Chondrocyte (in vitro differentiated cells): Measurements from ENCODE around the gene JCHAIN. TPM values are rescaled to one million over a fixed set of nuclear protein-coding genes. Genes with fewer than 3 reads are reported as not detected.

Experiments used
- DNase-seq: peaks from one replicate; pipeline ENCODE4 v3.0.0; 2021; ENCODE audit warnings: mixed read lengths, low spot score
- H3K27ac Mint-ChIP-seq: one replicate; pipeline ENCODE4 v1.8.0; 2021; ENCODE audit warnings: mild to moderate bottlenecking, moderate library complexity, mixed read lengths; ENCODE audit not compliant: unreplicated experiment
- H3K27me3 Mint-ChIP-seq: 2 replicates; pipeline ENCODE4 v1.8.0; 2021; ENCODE audit warnings: low read depth, mixed read lengths
- H3K36me3 Mint-ChIP-seq: 2 replicates; pipeline ENCODE4 v1.8.0; 2021; ENCODE audit warnings: low read depth, mixed read lengths
- H3K4me1 Mint-ChIP-seq: 2 replicates; pipeline ENCODE4 v1.8.0; 2021; ENCODE audit warnings: low read depth, mild to moderate bottlenecking, mixed read lengths
- H3K4me3 Mint-ChIP-seq: one replicate; pipeline ENCODE4 v1.8.0; 2021; ENCODE audit warnings: mild to moderate bottlenecking, moderate library complexity, mixed read lengths; ENCODE audit not compliant: unreplicated experiment
- H3K9me3 Mint-ChIP-seq: 2 replicates; pipeline ENCODE4 v1.8.0; 2021; ENCODE audit warnings: low read depth, mixed read lengths
- long read RNA-seq: library from polyadenylated mRNA; stranded (forward); transcript quantifications from one replicate; pipeline ENCODE4 v2.0.0, GENCODE V29; 2021
- total RNA-seq: library from RNA; stranded (reverse); gene quantifications from 3 replicates; pipeline ENCODE4 v1.2.1, GENCODE V29; 2021
- TF ChIP-seq, protein P1 (sequence below): fragments of 200-600 bp; sonication (generic); IDR thresholded peaks from 2 replicates; pipeline ENCODE4 v1.5.0; 2021; ENCODE audit warnings: antibody characterized with exemption, mild to moderate bottlenecking, moderate library complexity

Gene JCHAIN
- total RNA-seq: not detected in 3 replicates
- long read RNA-seq: 0 reads

DNA sequence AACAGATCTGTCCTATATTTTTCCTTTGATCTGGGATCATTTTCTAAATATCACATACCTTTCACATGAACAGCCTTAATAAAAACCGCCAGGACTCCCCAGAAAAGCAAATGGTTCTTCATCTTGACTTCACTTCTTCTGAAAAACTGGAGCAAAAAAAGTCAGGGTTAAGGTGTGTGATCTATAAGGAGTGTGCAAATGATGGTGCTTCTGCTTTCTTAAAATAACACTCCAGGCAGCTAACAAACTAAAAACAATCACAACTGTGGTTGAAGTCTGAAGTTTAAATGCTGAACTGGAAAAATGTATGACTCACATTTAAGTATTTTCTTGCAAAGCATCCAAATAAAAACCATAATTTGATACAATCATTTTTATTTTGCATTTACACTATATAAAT is at the start of gene JCHAIN:
Gene JCHAIN, minus strand, starts transcription at position 140 of the 400 bp plus-strand sequence. Its CDS starts 18 bp downstream, at position 122.
- Mint-ChIP-seq H3K4me3 (no peak within 1 kb of the TSS), H3K27ac (no peak within 1 kb of the TSS), H3K27me3 (peaks cover 16% of the 10 kb centered on the region), H3K4me1 (peaks cover 10% of the 10 kb centered on the region), H3K36me3 (no peaks in the 10 kb centered on the region), H3K9me3 (no peaks in the 10 kb centered on the region)
- DNase-seq: no peak
- TF ChIP-seq, protein P1, sequence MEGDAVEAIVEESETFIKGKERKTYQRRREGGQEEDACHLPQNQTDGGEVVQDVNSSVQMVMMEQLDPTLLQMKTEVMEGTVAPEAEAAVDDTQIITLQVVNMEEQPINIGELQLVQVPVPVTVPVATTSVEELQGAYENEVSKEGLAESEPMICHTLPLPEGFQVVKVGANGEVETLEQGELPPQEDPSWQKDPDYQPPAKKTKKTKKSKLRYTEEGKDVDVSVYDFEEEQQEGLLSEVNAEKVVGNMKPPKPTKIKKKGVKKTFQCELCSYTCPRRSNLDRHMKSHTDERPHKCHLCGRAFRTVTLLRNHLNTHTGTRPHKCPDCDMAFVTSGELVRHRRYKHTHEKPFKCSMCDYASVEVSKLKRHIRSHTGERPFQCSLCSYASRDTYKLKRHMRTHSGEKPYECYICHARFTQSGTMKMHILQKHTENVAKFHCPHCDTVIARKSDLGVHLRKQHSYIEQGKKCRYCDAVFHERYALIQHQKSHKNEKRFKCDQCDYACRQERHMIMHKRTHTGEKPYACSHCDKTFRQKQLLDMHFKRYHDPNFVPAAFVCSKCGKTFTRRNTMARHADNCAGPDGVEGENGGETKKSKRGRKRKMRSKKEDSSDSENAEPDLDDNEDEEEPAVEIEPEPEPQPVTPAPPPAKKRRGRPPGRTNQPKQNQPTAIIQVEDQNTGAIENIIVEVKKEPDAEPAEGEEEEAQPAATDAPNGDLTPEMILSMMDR: no peak

DNA sequence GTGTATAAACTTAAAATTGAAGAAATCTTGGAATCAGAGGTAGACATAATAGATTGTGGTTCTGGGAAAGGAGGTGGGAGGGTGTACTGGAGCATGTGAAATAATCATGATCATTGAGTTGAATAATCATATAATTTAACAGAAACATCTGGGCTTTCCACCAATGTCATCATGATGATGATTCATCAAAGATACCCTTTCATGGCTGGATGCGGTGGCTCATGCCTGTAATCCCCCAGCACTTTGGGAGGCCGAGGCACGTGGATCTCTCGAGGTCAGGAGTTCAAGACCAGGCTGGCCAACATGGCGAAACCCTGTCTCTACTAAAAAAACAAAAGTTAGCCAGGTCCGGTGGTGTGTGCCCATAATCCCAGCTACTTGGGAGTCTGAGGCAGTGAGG is 48.8 kb upstream of the JCHAIN start:
- H3K27me3 Mint-ChIP-seq: no peaks in the 10 kb centered on the region
- peaks cover 5% of the 10 kb centered on the region for H3K4me1 Mint-ChIP-seq
- no peak overlapping the region for H3K4me3 Mint-ChIP-seq
- H3K27ac Mint-ChIP-seq: no peak overlapping the region
- DNase-seq: no peak
- H3K36me3 Mint-ChIP-seq: no peaks in the 10 kb centered on the region
- no peaks in the 10 kb centered on the region for H3K9me3 Mint-ChIP-seq
- TF ChIP-seq, protein P1: no peak

DNA sequence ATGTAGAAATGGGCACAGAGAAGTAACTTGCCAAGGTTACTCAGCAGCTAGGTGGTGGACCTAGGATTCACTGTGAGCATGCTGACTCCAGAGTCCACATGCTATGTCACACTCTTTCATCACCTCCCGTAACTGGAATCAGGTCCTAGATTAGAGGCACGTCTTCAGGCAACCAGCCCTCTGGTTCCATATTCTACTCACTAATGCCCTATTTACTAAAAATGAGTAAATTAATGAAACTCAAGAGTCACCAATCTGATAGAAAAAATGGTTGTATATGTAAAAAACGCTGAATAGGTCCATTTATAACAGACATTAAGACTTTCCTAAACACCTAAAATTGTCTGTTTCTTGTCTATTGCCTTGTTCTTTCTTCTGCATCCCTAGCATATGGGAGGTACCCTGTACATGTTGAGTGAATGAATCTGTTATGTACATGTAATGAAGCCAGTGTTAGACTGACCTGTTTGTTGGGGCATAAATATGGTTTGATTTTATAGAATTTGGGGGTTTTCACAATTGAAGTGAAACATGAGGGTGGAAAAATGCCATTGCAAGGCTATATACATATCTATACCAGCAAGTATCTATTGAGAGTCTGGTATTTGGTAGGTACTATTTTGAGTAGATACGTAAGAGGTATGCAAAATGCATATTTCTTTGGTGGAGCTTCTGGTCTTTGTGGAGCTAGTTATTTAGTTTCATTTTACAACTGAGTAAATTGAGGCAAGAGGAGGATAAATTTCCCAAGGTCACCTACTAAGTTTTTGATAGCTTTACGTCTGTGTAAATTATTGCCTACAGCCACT is 48.0 kb upstream of the JCHAIN start:
- Mint-ChIP-seq H3K4me3 (no peak overlapping the region), H3K27ac (no peak overlapping the region), H3K36me3 (no peaks in the 10 kb centered on the region), H3K4me1 (peaks cover 5% of the 10 kb centered on the region), H3K27me3 (no peaks in the 10 kb centered on the region), H3K9me3 (no peaks in the 10 kb centered on the region)
- no peak for DNase-seq
- TF ChIP-seq, protein P1: no peak

DNA sequence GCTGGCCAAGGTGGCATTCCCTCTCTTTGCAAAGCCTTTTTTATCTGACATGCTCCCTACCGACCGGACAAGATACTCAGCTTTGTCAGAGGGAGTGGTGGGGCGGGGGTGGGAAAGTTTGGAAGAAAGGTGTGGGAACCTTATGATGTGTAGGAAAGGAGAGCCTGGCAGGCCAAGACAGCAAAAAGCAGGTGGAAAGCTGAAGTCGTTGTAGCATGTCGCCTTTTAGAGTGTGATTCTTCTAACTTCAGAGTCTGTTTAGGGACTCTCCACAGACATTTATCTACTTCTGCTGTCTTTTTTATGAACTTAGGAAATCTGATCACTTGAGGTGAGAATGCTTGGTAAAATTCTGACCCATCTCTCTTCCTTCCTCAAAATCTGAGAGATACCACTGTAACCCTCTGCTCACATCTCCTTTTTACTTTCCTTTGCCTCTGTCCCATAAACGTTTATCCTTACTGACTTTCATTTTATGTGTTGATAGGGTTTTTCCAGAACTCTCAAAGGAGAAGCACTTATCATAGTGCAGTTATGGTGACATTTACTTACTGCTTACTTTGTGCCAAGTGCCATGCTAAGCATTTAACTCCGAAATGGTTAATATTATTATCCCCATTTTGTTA is 47.3 kb upstream of the JCHAIN start:
- DNase-seq: no peak
- TF ChIP-seq, protein P1: no peak
- Mint-ChIP-seq H3K4me1 (no peaks in the 10 kb centered on the region), H3K27ac (no peak overlapping the region), H3K4me3 (no peak overlapping the region), H3K27me3 (no peaks in the 10 kb centered on the region), H3K36me3 (no peaks in the 10 kb centered on the region), H3K9me3 (no peaks in the 10 kb centered on the region)

DNA sequence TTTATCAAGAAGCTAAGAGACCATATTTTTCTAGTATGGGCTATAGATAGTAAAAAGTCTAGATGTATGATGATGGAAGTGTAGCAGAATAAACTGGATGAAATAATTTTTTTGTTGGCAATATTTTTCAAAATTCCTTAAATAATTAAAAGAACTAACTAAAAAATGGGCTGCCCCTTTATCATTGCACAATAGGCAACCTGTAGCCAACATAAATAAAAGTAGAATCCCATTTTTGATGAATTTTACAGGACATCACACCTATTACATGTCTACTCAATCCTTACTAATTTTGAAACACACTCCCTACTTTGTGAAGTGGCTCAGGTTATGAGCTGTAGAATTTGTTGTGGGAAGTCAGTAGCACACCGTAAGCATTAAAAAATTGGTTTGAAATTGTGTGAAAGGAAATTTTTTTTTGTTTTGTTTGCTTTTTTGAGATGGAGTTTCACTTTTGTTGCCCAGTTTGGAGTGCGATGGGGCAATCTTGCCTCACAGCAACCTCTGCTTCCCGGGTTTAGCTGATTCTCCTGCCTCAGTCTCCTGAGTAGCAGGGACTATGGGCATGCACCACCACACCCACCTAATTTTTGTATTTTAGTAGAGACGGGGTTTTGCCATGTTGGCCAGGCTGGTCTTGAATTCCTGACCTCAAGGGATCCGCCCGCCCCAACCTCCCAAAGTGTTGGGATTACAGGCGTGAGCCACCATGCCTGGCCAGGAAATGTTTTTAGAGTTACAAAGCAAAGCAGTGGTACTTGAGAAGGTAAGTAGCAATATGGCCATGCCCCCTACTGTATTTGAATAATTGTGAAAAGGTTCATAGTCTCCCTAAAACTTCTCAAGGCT is 46.5 kb upstream of the JCHAIN start:
- TF ChIP-seq, protein P1: no peak
- Mint-ChIP-seq H3K4me1 (no peaks in the 10 kb centered on the region), H3K9me3 (no peaks in the 10 kb centered on the region), H3K27ac (no peak overlapping the region), H3K4me3 (no peak overlapping the region), H3K27me3 (no peaks in the 10 kb centered on the region), H3K36me3 (no peaks in the 10 kb centered on the region)
- DNase-seq: no peak
